LNCAP (cell line): ENCODE results near the gene SBF2.

Experiments
- CTCF ChIP-seq: fragments of 450-650 bp; IDR thresholded peaks from 2 replicates; pipeline ENCODE4 v1.5.1; 2017; ENCODE audit warnings: mild to moderate bottlenecking

The SBF2 gene

GRCh38 chr11:9905960-9906791 lies 387.8 kb downstream of the SBF2 start:
- no peak for TF ChIP-seq CTCF

GRCh38 chr11:9905501-9905951 lies 388.5 kb downstream of the SBF2 start:
- no peak for TF ChIP-seq CTCF

- TF ChIP-seq CTCF: no peak
Observed at GRCh38 chr11:9903579-9903978, 390.4 kb downstream of the SBF2 start.

- TF ChIP-seq CTCF: no peak
Observed at GRCh38 chr11:9901943-9902342, 392.1 kb downstream of the SBF2 start.

- TF ChIP-seq CTCF: no peak
Observed at GRCh38 chr11:9899676-9900075, 394.3 kb downstream of the SBF2 start.

GRCh38 chr11:9896902-9897301 lies 397.1 kb downstream of the SBF2 start:
- no peak for TF ChIP-seq CTCF

GRCh38 chr11:9895006-9895405 lies 399.0 kb downstream of the SBF2 start:
- TF ChIP-seq CTCF: no peak

GRCh38 chr11:9893474-9893873 lies 400.5 kb downstream of the SBF2 start:
- TF ChIP-seq CTCF: no peak
